Measurements from ENCODE around the gene ZC3H7A.

Gene ZC3H7A

DNA sequence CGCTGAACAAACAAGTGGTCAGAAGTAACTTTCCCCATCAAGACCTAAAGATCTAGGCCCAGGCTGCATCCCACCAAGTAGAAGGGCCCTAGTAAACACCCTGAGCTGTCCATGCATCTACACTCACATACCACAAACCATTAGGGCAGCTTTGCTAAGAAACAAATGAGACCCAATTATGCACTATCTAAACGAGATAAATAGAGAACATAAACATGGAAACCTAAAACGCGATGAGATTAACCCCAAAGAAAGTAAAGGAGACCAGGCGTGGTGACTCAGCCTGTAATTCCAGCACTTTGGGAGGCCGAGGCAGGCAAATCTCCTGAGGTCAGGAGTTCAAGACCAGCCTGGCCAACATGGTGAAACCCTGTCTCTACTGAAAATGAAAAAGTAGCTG lies 60.2 kb downstream of the ZC3H7A start:
- H3K4me3 ChIP-seq (ENCODE audit: control insufficient read depth, low read depth, low read length), result no peak overlapping the region
- TF ChIP-seq, protein P1, sequence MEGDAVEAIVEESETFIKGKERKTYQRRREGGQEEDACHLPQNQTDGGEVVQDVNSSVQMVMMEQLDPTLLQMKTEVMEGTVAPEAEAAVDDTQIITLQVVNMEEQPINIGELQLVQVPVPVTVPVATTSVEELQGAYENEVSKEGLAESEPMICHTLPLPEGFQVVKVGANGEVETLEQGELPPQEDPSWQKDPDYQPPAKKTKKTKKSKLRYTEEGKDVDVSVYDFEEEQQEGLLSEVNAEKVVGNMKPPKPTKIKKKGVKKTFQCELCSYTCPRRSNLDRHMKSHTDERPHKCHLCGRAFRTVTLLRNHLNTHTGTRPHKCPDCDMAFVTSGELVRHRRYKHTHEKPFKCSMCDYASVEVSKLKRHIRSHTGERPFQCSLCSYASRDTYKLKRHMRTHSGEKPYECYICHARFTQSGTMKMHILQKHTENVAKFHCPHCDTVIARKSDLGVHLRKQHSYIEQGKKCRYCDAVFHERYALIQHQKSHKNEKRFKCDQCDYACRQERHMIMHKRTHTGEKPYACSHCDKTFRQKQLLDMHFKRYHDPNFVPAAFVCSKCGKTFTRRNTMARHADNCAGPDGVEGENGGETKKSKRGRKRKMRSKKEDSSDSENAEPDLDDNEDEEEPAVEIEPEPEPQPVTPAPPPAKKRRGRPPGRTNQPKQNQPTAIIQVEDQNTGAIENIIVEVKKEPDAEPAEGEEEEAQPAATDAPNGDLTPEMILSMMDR (conservative IDR thresholded peaks at IDR 0.05; ENCODE audit: control insufficient read depth, insufficient read depth, low read depth, low read length), result no peak
- no peak for DNase-seq (ENCODE audit: low read depth)

GRCh38 chr16:11735787-11736186 lies 61.3 kb downstream of the ZC3H7A start:
- H3K4me3 ChIP-seq (ENCODE audit: control insufficient read depth, low read depth, low read length), result no peak overlapping the region
- TF ChIP-seq, protein P1 (conservative IDR thresholded peaks at IDR 0.05; ENCODE audit: control insufficient read depth, insufficient read depth, low read depth, low read length), result no peak
- no peak for DNase-seq (ENCODE audit: low read depth)

DNA sequence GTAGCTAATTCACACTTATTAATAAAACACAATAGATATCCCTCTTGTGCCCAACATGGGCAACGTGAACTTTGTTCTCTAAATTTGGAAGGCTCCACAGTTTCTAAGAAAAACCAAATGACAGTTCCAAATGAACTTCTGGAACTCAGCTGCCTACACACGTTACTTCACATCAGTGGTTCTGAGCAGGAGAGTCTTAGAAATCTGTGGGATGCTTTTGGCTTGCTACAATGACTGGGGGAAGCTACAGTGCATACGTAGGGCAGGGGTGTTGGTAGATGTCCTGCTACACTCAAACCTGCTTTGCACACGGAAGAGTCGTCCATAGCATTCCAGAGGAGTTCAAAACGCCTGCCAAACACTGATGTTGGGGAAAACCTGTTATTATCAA lies 62.4 kb downstream of the ZC3H7A start:
- no peak for DNase-seq (ENCODE audit: low read depth)
- TF ChIP-seq, protein P1 (conservative IDR thresholded peaks at IDR 0.05; ENCODE audit: control insufficient read depth, insufficient read depth, low read depth, low read length), result no peak
- H3K4me3 ChIP-seq (ENCODE audit: control insufficient read depth, low read depth, low read length), result no peak overlapping the region

DNA sequence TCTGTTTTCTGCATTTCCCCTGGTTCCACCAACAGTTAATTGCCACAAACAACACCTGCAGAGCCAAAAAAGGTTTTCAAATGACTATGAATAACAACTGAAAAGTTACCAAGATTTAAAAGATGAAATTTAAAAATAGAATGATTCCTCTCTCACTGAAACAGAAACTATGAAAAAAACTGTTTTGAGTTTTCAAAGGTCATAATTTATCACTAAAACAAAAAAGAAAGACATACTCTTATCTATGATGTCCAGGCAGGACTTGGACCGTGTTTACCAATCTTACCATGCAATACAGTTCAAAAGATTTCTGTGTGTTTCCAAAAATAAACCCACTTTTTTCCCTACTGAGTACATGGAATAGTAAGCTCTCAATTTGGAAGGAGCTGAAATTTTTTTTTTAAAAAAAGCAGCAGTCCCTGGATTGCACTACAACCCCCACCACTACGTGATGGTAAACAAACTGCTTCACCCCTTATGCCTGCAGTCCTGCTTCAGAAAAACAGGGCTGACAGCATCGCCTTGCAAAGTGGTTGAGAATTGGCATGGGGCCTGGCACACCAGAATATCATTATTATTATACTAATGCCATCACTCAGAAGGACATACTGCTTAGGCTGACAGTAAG lies 62.9 kb downstream of the ZC3H7A start:
- TF ChIP-seq, protein P1 (conservative IDR thresholded peaks at IDR 0.05; ENCODE audit: control insufficient read depth, insufficient read depth, low read depth, low read length), result no peak
- no peak for DNase-seq (ENCODE audit: low read depth)
- no peak overlapping the region for H3K4me3 ChIP-seq (ENCODE audit: control insufficient read depth, low read depth, low read length)

- H3K4me3 ChIP-seq (ENCODE audit: control insufficient read depth, low read depth, low read length), result no peak overlapping the region
- no peak for DNase-seq (ENCODE audit: low read depth)
- TF ChIP-seq, protein P1 (conservative IDR thresholded peaks at IDR 0.05; ENCODE audit: control insufficient read depth, insufficient read depth, low read depth, low read length), result no peak
These were observed 65.8 kb downstream of the ZC3H7A start for GRCh38 chr16:11731222-11731621.

DNA sequence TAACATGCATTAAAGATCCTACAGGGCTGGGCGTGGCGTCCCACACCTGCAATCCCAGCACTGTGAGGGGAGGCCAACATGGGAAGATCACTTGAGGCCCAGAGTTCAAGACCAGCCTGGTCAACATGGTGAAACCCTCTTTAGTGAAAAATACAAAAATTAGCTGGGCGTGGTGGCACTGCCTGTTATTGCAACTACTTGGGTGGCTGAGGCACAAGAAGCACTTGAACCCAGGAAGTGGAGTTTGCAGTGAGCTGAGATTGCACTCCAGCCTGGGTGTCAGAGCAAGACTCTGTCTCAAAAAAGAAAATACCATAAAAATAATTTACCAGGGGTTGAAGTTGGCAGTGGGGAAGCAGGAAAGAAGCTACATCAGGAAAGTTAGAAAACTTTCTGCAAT lies 67.3 kb downstream of the ZC3H7A start:
- no peak for DNase-seq (ENCODE audit: low read depth)
- TF ChIP-seq, protein P1 (conservative IDR thresholded peaks at IDR 0.05; ENCODE audit: control insufficient read depth, insufficient read depth, low read depth, low read length), result no peak
- H3K4me3 ChIP-seq (ENCODE audit: control insufficient read depth, low read depth, low read length), result no peak overlapping the region

Data from fibroblast of mammary gland (primary cell).